Measurements from ENCODE around the gene OPRD1.

DNA sequence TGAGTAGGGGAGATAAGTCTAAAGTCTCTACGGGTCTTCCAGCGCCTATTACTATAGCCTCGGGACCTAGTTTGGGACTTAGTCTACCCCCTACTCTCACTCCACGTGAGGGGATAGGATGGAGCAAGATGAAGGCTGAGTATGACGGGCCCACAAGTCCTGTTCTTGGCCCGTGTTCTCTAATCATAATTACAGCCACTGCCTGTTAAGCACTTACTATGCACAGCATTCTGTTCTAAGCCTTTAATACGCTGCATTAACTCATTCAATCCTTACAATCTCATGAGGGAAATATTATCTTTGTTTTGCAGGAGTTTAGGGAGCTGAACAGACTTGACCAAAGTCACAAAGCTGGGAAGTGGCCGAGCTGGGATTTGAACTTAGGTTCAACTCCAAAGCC lies 78.5 kb downstream of the OPRD1 start:
- TF ChIP-seq ZSCAN30 (tag by site-specific recombination; IDR thresholded peaks at IDR 0.05) (no peak), ZNF274 (IDR thresholded peaks at IDR 0.05; ENCODE audit: low read length) (no peak), ZNF274 (tag by site-specific recombination; IDR thresholded peaks at IDR 0.05; ENCODE audit: borderline replicate concordance) (no peak), ZNF548 (tag by site-specific recombination; IDR thresholded peaks at IDR 0.05) (no peak)
- TF ChIP-seq, protein P1, sequence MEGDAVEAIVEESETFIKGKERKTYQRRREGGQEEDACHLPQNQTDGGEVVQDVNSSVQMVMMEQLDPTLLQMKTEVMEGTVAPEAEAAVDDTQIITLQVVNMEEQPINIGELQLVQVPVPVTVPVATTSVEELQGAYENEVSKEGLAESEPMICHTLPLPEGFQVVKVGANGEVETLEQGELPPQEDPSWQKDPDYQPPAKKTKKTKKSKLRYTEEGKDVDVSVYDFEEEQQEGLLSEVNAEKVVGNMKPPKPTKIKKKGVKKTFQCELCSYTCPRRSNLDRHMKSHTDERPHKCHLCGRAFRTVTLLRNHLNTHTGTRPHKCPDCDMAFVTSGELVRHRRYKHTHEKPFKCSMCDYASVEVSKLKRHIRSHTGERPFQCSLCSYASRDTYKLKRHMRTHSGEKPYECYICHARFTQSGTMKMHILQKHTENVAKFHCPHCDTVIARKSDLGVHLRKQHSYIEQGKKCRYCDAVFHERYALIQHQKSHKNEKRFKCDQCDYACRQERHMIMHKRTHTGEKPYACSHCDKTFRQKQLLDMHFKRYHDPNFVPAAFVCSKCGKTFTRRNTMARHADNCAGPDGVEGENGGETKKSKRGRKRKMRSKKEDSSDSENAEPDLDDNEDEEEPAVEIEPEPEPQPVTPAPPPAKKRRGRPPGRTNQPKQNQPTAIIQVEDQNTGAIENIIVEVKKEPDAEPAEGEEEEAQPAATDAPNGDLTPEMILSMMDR (tag by site-specific recombination; IDR thresholded peaks at IDR 0.05), result no peak

Data from HEK293 (cell line).